ENCODE results near the gene NACC1.

NACC1 gene

DNA sequence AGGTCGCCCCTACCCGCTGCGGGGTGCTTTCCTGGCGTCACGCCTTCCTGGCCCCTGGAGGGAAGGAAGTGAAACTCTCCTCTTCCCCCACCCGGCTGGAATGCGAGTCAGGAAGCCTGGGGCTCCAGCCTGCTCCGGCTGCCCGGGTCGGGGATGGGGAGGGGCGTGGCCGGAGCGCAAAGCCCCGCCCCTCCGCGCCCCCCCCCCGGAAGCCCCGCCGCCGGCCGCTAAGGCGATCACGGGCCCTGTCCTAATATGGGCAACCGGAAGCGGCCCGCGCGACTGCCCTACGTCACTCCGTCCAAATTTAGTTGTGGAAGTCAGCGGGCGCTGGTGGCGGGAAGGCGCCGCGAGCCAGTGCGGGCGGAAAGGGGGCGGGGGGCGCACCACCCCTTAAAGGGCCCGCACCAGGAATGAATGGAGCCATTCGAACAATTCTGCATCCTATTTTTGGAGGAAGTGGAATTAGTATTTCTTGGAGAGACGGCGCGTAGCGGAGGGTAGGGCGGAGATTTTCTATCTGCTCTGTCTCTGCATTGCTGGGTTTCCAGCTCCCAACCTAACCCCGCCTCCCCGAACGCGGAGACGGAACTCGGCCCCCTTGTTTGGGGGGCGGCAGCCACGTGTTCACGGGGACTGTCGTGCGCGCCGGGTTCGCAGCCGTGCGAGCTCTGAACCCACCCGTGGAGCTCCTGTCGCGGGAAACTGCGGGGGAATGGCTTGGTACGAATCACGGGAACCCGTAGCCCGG is 33.7 kb downstream of the NACC1 start (continued):
- TF ChIP-seq, protein P1, sequence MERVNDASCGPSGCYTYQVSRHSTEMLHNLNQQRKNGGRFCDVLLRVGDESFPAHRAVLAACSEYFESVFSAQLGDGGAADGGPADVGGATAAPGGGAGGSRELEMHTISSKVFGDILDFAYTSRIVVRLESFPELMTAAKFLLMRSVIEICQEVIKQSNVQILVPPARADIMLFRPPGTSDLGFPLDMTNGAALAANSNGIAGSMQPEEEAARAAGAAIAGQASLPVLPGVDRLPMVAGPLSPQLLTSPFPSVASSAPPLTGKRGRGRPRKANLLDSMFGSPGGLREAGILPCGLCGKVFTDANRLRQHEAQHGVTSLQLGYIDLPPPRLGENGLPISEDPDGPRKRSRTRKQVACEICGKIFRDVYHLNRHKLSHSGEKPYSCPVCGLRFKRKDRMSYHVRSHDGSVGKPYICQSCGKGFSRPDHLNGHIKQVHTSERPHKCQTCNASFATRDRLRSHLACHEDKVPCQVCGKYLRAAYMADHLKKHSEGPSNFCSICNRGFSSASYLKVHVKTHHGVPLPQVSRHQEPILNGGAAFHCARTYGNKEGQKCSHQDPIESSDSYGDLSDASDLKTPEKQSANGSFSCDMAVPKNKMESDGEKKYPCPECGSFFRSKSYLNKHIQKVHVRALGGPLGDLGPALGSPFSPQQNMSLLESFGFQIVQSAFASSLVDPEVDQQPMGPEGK (tag by site-specific recombination; IDR thresholded peaks at IDR 0.05) = peak; percentile 89
- no peak for TF ChIP-seq ZNF133 (tag by site-specific recombination; IDR thresholded peaks at IDR 0.05)
- no peak for TF ChIP-seq KLF7 (tag by site-specific recombination; IDR thresholded peaks at IDR 0.05; ENCODE audit: borderline replicate concordance)
- no peak for TF ChIP-seq SETDB1 (IDR thresholded peaks at IDR 0.05; ENCODE audit: insufficient read length, low read length)
- TF ChIP-seq, protein P2, sequence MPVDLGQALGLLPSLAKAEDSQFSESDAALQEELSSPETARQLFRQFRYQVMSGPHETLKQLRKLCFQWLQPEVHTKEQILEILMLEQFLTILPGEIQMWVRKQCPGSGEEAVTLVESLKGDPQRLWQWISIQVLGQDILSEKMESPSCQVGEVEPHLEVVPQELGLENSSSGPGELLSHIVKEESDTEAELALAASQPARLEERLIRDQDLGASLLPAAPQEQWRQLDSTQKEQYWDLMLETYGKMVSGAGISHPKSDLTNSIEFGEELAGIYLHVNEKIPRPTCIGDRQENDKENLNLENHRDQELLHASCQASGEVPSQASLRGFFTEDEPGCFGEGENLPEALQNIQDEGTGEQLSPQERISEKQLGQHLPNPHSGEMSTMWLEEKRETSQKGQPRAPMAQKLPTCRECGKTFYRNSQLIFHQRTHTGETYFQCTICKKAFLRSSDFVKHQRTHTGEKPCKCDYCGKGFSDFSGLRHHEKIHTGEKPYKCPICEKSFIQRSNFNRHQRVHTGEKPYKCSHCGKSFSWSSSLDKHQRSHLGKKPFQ (tag by site-specific recombination; IDR thresholded peaks at IDR 0.05) = no peak
- TF ChIP-seq ZNF747 (tag by site-specific recombination; IDR thresholded peaks at IDR 0.05) = no peak
- TF ChIP-seq ZNF48 (tag by site-specific recombination; IDR thresholded peaks at IDR 0.05) = no peak
- TF ChIP-seq HOXD13 (CRISPR knock-in tag; IDR thresholded peaks at IDR 0.05; ENCODE audit: borderline replicate concordance) = no peak
- no peak; the same call in 1 of the 2 replicates for TF ChIP-seq ZNF843 (tag by site-specific recombination; IDR thresholded peaks at IDR 0.05)
- TF ChIP-seq, protein P3, sequence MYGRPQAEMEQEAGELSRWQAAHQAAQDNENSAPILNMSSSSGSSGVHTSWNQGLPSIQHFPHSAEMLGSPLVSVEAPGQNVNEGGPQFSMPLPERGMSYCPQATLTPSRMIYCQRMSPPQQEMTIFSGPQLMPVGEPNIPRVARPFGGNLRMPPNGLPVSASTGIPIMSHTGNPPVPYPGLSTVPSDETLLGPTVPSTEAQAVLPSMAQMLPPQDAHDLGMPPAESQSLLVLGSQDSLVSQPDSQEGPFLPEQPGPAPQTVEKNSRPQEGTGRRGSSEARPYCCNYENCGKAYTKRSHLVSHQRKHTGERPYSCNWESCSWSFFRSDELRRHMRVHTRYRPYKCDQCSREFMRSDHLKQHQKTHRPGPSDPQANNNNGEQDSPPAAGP (tag by site-specific recombination; IDR thresholded peaks at IDR 0.05) = peak; percentile 47
- no peak for TF ChIP-seq SALL2 (tag by site-specific recombination; IDR thresholded peaks at IDR 0.05; ENCODE audit: borderline replicate concordance)
- no peak for TF ChIP-seq ZNF426 (tag by site-specific recombination; IDR thresholded peaks at IDR 0.05)
- TF ChIP-seq, protein P4, sequence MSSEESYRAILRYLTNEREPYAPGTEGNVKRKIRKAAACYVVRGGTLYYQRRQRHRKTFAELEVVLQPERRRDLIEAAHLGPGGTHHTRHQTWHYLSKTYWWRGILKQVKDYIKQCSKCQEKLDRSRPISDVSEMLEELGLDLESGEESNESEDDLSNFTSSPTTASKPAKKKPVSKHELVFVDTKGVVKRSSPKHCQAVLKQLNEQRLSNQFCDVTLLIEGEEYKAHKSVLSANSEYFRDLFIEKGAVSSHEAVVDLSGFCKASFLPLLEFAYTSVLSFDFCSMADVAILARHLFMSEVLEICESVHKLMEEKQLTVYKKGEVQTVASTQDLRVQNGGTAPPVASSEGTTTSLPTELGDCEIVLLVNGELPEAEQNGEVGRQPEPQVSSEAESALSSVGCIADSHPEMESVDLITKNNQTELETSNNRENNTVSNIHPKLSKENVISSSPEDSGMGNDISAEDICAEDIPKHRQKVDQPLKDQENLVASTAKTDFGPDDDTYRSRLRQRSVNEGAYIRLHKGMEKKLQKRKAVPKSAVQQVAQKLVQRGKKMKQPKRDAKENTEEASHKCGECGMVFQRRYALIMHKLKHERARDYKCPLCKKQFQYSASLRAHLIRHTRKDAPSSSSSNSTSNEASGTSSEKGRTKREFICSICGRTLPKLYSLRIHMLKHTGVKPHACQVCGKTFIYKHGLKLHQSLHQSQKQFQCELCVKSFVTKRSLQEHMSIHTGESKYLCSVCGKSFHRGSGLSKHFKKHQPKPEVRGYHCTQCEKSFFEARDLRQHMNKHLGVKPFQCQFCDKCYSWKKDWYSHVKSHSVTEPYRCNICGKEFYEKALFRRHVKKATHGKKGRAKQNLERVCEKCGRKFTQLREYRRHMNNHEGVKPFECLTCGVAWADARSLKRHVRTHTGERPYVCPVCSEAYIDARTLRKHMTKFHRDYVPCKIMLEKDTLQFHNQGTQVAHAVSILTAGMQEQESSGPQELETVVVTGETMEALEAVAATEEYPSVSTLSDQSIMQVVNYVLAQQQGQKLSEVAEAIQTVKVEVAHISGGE (tag by site-specific recombination; conservative IDR thresholded peaks at IDR 0.05; ENCODE audit: low read depth) = peak; percentile 70
- TF ChIP-seq IKZF3 (tag by site-specific recombination; IDR thresholded peaks at IDR 0.05) = peak; percentile 100
- no peak for TF ChIP-seq HOXC10 (CRISPR knock-in tag; IDR thresholded peaks at IDR 0.05)
- TF ChIP-seq ZNF658 (tag by site-specific recombination; IDR thresholded peaks at IDR 0.05) = no peak
- no peak for TF ChIP-seq ZNF140 (tag by site-specific recombination; IDR thresholded peaks at IDR 0.05)
- TF ChIP-seq ZIC2 (tag by site-specific recombination; IDR thresholded peaks at IDR 0.05) = peak; percentile 27
- peak; percentile 83 for TF ChIP-seq ZNF341 (tag by site-specific recombination; IDR thresholded peaks at IDR 0.05; ENCODE audit: low read depth)
- no peak for TF ChIP-seq ZNF624 (tag by site-specific recombination; IDR thresholded peaks at IDR 0.05)
- peak; percentile 49 for TF ChIP-seq PRDM1 (tag by site-specific recombination; IDR thresholded peaks at IDR 0.05)
- TF ChIP-seq ZFP3 (tag by site-specific recombination; IDR thresholded peaks at IDR 0.05; ENCODE audit: low read depth) = no peak
- TF ChIP-seq ZXDB (tag by site-specific recombination; IDR thresholded peaks at IDR 0.05) = peak; percentile 93
- peak; percentile 54 for TF ChIP-seq ZBTB7A (tag by site-specific recombination; IDR thresholded peaks at IDR 0.05; ENCODE audit: low read depth)
- no peak for TF ChIP-seq TCF7L2 (IDR thresholded peaks at IDR 0.05; ENCODE audit: borderline replicate concordance, low read depth, low read length)
- TF ChIP-seq, protein P5, sequence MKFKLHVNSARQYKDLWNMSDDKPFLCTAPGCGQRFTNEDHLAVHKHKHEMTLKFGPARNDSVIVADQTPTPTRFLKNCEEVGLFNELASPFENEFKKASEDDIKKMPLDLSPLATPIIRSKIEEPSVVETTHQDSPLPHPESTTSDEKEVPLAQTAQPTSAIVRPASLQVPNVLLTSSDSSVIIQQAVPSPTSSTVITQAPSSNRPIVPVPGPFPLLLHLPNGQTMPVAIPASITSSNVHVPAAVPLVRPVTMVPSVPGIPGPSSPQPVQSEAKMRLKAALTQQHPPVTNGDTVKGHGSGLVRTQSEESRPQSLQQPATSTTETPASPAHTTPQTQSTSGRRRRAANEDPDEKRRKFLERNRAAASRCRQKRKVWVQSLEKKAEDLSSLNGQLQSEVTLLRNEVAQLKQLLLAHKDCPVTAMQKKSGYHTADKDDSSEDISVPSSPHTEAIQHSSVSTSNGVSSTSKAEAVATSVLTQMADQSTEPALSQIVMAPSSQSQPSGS (tag by site-specific recombination; IDR thresholded peaks at IDR 0.05; ENCODE audit: low read depth) = 0 out of 2 replicates have a peak, but pooled peaks have one; percentile 1
- TF ChIP-seq, protein P6, sequence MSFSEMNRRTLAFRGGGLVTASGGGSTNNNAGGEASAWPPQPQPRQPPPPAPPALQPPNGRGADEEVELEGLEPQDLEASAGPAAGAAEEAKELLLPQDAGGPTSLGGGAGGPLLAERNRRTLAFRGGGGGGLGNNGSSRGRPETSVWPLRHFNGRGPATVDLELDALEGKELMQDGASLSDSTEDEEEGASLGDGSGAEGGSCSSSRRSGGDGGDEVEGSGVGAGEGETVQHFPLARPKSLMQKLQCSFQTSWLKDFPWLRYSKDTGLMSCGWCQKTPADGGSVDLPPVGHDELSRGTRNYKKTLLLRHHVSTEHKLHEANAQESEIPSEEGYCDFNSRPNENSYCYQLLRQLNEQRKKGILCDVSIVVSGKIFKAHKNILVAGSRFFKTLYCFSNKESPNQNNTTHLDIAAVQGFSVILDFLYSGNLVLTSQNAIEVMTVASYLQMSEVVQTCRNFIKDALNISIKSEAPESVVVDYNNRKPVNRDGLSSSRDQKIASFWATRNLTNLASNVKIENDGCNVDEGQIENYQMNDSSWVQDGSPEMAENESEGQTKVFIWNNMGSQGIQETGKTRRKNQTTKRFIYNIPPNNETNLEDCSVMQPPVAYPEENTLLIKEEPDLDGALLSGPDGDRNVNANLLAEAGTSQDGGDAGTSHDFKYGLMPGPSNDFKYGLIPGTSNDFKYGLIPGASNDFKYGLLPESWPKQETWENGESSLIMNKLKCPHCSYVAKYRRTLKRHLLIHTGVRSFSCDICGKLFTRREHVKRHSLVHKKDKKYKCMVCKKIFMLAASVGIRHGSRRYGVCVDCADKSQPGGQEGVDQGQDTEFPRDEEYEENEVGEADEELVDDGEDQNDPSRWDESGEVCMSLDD (tag by site-specific recombination; IDR thresholded peaks at IDR 0.05) = peak; percentile 95
